Head of caudate nucleus (tissue), 42 donors: ENCODE measurements around the gene WIPI1.
A peak's percentile ranks its signal among the peaks of the same experiment; 100 is the strongest.

Experiments
- DNase-seq, 42 donors: peaks; one replicate each; pipeline versions ENCODE4 v3.0.0 to v3.0.0-alpha.2; 2020 to 2021; ENCODE audit warnings: mixed read lengths in 7 of 42
- intact Hi-C: fragments of 100-400 bp; cut with DNase I; formaldehyde crosslinking; loops from one replicate; pipeline ENCODE4 v1.15.0; 2022

WIPI1 gene

DNA sequence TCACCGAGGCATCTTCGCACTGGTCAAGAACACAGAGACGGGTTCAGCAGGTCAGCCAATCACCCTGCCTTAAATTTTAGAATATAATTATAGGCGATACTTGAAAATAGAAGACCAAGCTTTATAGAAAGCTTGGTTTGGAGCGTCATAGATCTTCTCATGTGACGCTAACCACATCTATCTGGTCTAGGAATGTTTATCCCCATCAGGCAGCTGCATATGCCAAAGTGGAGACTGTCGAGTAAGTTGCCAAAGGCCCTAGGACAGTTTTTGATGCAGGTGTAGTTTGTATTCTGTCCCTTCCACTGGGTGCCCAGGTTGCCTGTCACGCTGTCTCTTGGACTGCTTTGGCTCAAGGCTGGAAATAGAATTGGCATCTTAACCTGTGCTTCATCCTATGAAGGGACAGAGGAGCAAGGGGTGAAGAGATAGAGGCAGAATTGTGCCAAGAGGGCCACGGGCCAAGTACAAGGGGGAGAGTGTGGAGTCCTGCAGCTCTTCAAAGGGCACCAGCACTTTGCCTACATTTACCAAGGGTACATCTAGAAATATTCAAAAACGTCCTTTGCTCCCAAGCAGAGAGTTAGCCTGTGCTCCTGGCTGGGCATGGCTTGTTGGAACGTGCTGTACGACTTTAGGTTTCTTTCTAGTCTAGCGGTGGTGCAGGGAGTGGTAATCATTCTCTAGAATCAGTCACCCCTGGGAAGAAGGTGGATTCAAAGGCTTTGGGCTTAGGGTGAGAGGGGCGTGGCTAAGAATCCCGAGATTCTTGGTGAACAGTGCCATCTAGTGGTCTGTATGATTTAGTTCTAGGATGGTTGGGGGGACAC, 5.3 kb upstream of the WIPI1 start:
- intact Hi-C loops: loop anchor here (10.0 kb wide), 1 partner anchor 288 kb away; no protein-coding TSS in a partner anchor
- peak in 37 of 42 donors; percentile 25 to 86 (median 64) for DNase-seq

- no peak for DNase-seq
- intact Hi-C loops: loop anchor here (10.0 kb wide), 1 partner anchor 287 kb away; no protein-coding TSS in a partner anchor
Measured at GRCh38 chr17:68461589-68461988, 4.3 kb upstream of the WIPI1 start.

GRCh38 chr17:68461122-68461539, 3.8 kb upstream of the WIPI1 start:
- no peak for DNase-seq
- intact Hi-C loops: loop anchor here (10.0 kb wide), 1 partner anchor 286 kb away; no protein-coding TSS in a partner anchor

DNA sequence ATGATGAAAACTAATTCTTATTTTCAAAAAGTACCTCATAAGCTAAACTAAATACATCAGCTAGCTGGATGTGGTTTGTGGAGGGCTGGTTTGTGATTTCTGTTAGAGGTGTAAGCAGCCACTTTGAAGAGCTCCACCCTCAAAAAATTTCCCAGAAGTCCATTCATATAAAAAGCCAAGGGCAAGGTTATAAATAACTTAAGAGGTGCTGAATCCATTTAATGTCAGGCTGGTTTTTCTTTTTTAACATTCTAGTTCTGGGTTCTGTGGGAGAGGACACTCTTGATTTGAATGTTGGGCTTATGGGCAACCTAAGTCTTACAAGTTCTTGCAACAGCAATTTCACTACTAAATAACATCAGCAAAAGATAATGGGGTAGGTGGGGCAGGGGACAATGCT, 3.4 kb upstream of the WIPI1 start:
- intact Hi-C loops: loop anchor here (10.0 kb wide), 1 partner anchor 286 kb away; no protein-coding TSS in a partner anchor
- no peak for DNase-seq

DNA sequence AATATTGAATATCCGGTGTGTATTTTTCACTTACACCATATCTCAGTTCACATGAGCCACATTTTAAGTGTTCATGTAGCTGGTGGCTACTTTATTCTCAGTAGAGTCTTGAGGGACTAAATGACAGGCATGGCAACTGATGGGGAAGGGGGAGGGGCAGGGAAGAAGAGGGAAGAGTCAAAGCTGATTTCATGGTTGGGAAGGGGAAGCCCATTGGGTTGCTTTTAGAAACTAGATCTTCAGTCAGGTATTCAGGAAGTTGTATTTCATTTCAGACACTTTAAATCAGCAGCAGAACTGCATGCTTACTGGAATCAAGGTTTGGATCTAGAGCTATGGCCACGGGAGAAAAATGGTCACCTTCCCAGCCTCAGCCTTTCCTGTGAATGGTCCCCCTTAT, 2.9 kb upstream of the WIPI1 start:
- DNase-seq: no peak
- intact Hi-C loops: loop anchor here (10.0 kb wide), 1 partner anchor 285 kb away; no protein-coding TSS in a partner anchor

DNA sequence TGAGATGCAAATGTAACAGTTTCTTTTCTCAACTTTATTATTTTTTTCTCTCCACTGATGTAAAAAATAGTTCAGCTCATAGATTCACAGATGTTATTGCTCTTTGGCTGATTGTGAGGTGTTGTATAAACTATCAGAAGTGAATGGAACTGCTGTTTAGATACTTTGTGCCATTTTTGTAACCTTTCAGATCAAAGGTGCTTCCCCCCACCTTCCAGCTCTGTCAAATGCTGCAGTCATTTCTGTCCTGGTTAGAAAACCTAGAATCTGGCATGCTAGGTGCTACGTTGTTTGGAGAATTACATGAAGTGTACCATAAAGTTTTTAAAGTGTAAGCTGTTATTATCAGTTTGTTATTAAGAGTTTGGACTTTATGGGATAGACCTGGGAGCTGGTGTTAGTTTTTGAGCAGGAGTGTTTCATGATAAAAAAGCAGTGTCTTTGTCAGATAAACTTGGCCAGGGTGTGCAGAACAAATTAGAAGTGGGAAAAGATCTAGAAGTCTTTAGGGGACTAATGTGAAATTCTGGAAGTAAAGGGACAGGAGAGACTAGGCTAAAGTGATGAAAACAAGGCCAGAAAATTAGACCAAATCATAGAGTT, 1.8 kb upstream of the WIPI1 start:
- intact Hi-C loops: loop anchor here (5.0 kb wide), 2 partner anchors 53 to 197 kb away; partner anchors contain the start of gene PRKAR1A
- no peak for DNase-seq

GRCh38 chr17:68458260-68459036, 1.2 kb upstream of the WIPI1 start:
- intact Hi-C loops: loop anchor here (5.0 kb wide), 2 partner anchors 54 to 196 kb away; partner anchors contain the start of gene PRKAR1A
- no peak for DNase-seq

GRCh38 chr17:68457539-68458259, 403 bp upstream of the WIPI1 start:
- intact Hi-C loops: loop anchor here (1.0 to 5.0 kb wide), 3 partner anchors 55 to 210 kb away; partner anchors contain the start of gene PRKAR1A

DNA sequence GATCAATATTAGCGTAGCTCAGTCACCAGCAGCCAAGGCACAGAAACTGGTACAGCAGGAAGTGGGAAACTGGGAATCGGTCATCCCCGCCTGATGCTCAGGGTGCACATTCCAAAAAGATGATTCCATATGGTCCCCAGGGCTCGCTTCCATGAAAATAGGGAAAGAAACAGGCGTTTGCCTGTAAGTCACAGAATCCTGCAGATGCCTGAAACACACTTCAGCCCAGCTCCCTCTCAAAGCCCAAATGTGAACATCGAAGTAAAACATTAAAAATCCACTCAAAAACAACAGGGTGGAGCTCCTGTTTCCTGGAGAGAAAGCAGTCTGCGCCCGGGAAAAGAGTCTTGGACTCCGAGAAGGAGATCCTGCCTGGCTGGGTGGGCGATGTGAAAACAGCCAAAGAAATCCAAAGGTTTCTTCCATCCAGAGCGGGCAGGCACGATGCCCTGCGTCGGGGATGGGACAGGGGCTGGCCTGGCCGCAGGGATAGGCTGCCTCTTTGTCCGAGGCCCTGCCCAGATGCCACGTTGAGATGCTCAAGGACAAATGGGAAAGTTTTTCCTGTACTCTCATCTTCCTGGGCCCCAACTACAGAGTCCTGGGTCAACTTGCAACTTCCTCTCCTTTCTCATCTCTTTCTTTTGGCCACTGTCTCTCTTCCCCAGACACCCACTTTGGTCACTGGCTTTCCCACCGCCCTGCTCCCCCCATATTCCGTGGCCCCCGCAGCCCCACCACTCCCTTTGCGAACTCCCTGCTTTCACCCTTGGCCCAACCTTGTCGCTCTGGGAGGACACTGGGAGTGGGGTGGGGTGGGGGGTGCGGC, 743 bp downstream of the WIPI1 start:
- intact Hi-C loops: loop anchor here (1.0 to 5.0 kb wide), 3 partner anchors 56 to 209 kb away; partner anchors contain the start of gene PRKAR1A
- peak; percentile 40 to 87 (median 66) for DNase-seq

More at GRCh38 chr17:68457539-68458259, 403 bp upstream of the WIPI1 start:
- DNase-seq: peak; percentile 98 to 100 (median 99)

GRCh38 chr17:68455901-68456338, 1.4 kb downstream of the WIPI1 start:
- intact Hi-C loops: loop anchor here (5.0 kb wide), 2 partner anchors 56 to 194 kb away; partner anchors contain the start of gene PRKAR1A

GRCh38 chr17:68453991-68454665, 3.2 kb downstream of the WIPI1 start:
- intact Hi-C loops: no loop called here
- DNase-seq: no peak

More at GRCh38 chr17:68455901-68456338, 1.4 kb downstream of the WIPI1 start:
- no peak for DNase-seq

GRCh38 chr17:68452724-68453290, 4.5 kb downstream of the WIPI1 start:
- no peak for DNase-seq
- intact Hi-C loops: no loop called here

DNA sequence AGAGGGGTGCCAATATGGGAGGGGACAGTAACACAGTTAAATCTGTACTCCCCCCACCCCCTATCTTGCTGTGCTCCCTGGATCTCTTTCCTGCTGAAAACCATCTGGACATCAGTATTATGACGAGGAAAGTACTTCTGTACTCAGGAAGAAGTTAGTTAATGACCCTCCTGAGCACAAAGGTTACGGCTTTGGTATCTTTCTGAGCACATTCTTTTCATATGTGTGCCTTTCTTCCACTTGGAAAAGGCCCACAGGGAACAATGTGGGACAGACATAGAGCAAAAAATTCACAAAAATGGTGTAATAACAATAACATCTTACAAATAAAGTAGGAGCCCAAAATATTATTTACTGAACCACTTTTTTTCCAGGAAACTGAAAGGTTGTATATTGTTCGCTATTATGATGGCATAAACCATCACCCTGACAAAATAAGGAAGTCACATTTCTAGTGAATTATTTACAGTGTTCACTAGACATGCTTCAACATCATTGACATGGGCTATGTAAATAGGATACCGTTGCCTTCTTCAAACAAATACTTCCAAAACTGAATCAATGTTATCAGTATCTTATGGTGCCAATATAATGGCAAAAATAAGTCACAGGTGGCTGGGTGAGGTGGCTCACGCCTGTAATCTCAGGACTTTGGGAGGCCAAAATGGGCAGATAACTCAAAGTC, 5.5 kb downstream of the WIPI1 start:
- intact Hi-C loops: no loop called here
- DNase-seq: no peak

GRCh38 chr17:68450801-68451200, 6.5 kb downstream of the WIPI1 start:
- no peak for DNase-seq
- intact Hi-C loops: no loop called here

- intact Hi-C loops: no loop called here
- DNase-seq: no peak
Measured at GRCh38 chr17:68450391-68450790, 6.9 kb downstream of the WIPI1 start.
